HL-60 (cell line): Measurements from ENCODE around the gene HS3ST5.

Source experiments
- POLR2AphosphoS5 ChIP-seq: IDR thresholded peaks from 2 replicates; pipeline ENCODE4 v1.6.1; 2012; ENCODE audit warnings: low read depth
- TF ChIP-seq, protein P1 (sequence below): IDR thresholded peaks from one replicate; pipeline ENCODE4 v1.5.1; 2011; ENCODE audit warnings: low read length, control low read depth, inconsistent platforms; ENCODE audit not compliant: insufficient read depth

DNA sequence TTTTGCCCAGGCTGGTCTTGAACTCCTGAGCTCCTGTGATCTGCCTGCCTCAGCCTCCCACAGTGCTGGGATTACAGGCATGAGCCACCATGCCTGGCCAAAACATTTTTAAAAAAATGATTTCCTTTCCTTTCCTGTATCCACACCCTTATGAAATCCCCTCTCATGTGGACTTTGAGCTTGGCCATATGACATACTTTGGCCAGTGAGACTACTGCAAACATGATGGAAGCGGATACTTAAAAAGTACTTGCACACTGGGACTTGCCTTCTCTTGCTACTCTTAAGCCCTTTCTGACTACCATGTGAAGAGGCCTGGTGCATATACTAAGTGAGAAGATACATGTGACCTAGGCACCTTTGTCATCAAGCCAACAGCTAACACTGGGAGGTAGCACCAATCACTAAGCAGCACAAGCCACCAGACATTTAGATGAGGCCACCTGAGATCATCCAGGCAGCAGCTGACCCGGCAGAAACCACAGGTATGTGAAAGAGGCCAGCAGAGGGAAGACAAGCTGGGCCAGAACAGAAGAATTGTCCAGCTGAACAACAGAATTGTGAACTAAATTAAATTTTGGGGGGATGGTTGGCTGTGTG, 293.4 kb downstream of the HS3ST5 start:
- TF ChIP-seq POLR2AphosphoS5 = no peak
- TF ChIP-seq, protein P1, sequence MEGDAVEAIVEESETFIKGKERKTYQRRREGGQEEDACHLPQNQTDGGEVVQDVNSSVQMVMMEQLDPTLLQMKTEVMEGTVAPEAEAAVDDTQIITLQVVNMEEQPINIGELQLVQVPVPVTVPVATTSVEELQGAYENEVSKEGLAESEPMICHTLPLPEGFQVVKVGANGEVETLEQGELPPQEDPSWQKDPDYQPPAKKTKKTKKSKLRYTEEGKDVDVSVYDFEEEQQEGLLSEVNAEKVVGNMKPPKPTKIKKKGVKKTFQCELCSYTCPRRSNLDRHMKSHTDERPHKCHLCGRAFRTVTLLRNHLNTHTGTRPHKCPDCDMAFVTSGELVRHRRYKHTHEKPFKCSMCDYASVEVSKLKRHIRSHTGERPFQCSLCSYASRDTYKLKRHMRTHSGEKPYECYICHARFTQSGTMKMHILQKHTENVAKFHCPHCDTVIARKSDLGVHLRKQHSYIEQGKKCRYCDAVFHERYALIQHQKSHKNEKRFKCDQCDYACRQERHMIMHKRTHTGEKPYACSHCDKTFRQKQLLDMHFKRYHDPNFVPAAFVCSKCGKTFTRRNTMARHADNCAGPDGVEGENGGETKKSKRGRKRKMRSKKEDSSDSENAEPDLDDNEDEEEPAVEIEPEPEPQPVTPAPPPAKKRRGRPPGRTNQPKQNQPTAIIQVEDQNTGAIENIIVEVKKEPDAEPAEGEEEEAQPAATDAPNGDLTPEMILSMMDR = no peak
